Frontal cortex (tissue), 4 donors: ENCODE measurements around the gene RND2. TPM values are rescaled to one million over a fixed set of nuclear protein-coding genes. Genes with fewer than 3 reads are reported as not detected.

Experiments
- DNase-seq, 2 donors: peaks; one replicate each; pipeline ENCODE4 v3.0.0; 2012; ENCODE audit warnings: low spot score in 2 of 2
- FAIRE-seq: peaks from 2 replicates; lab custom pipeline; 2012; peaks lifted over from hg19 to GRCh38; lab: Jason Lieb, UNC
- total RNA-seq: library from RNA; depleted of rRNA; stranded (reverse); fragments of >200 nt; gene quantifications from one replicate; pipeline ENCODE4 v1.2.3, GENCODE V29; 2014
- donor health status: control.
- donor health status: control.
- donor health status: control.

The RND2 gene
- total RNA-seq, 1 donor from 2014 or later: 4.5 TPM

GRCh38 chr17:43068570-43069367 lies 43.7 kb downstream of the RND2 start:
- no peak for FAIRE-seq
- DNase-seq: no peak

- no peak for DNase-seq
- FAIRE-seq: no peak
Observed at GRCh38 chr17:43069368-43069898, 44.4 kb downstream of the RND2 start.

- FAIRE-seq (no peak), DNase-seq (no peak)
Observed at GRCh38 chr17:43070257-43070656, 45.2 kb downstream of the RND2 start.

- no peak for DNase-seq
- no peak for FAIRE-seq
Observed at GRCh38 chr17:43070872-43071271, 45.8 kb downstream of the RND2 start.

GRCh38 chr17:43074869-43075268 lies 49.8 kb downstream of the RND2 start:
- FAIRE-seq: no peak
- no peak for DNase-seq

GRCh38 chr17:43079641-43080302 lies 54.7 kb downstream of the RND2 start:
- DNase-seq (no peak), FAIRE-seq (no peak)

Other genes with a start within 250 kb of the RND2 start
- gene WNK4, start 244.6 kb upstream of the RND2 start, total RNA-seq: 0.41 TPM
- 98.6 TPM for gene COA3, start 226.5 kb upstream of the RND2 start, total RNA-seq
- gene CNTD1, start 226.4 kb upstream of the RND2 start, total RNA-seq: 0.82 TPM
- 74.6 TPM for gene BECN1, start 200.9 kb upstream of the RND2 start, total RNA-seq
- 37.9 TPM for gene PSME3, start 191.8 kb upstream of the RND2 start, total RNA-seq
- 0.41 TPM for gene AOC2, start 180.7 kb upstream of the RND2 start, total RNA-seq
- gene AOC3, start 174.0 kb upstream of the RND2 start, total RNA-seq: 0.41 TPM
- gene G6PC1, start 124.4 kb upstream of the RND2 start, total RNA-seq: not detected
- gene AARSD1, start 60.8 kb upstream of the RND2 start, total RNA-seq: 28.5 TPM
- gene PTGES3L, start 45.2 kb upstream of the RND2 start, total RNA-seq: 2.9 TPM
- 14.3 TPM for gene RUNDC1, start 44.7 kb upstream of the RND2 start, total RNA-seq
- gene RPL27, start 26.8 kb upstream of the RND2 start, total RNA-seq: 1,220 TPM
- gene IFI35, start 18.4 kb upstream of the RND2 start, total RNA-seq: 1.2 TPM
- gene VAT1, start 2.8 kb upstream of the RND2 start, total RNA-seq: 77.9 TPM
- 6.1 TPM for gene BRCA1, start 100.1 kb downstream of the RND2 start, total RNA-seq
- gene NBR1, start 146.0 kb downstream of the RND2 start, total RNA-seq: 66.0 TPM
- gene TMEM106A, start 186.6 kb downstream of the RND2 start, total RNA-seq: under 0.01 TPM
- not detected for gene CCDC200, start 203.4 kb downstream of the RND2 start, total RNA-seq
- gene RNU2-1, start 208.7 kb downstream of the RND2 start, total RNA-seq: not detected